ENCODE measurements around the gene HACD3. TPM values are rescaled to one million over a fixed set of nuclear protein-coding genes. Genes with fewer than 3 reads are reported as not detected.

Gene HACD3
- total and polyA plus RNA-seq, 9 of the 15 experiments (the other 6 are each of a cell fraction or from before 2014, with no cell fraction given), result 48.1 to 117 (median 72.8) TPM

DNA sequence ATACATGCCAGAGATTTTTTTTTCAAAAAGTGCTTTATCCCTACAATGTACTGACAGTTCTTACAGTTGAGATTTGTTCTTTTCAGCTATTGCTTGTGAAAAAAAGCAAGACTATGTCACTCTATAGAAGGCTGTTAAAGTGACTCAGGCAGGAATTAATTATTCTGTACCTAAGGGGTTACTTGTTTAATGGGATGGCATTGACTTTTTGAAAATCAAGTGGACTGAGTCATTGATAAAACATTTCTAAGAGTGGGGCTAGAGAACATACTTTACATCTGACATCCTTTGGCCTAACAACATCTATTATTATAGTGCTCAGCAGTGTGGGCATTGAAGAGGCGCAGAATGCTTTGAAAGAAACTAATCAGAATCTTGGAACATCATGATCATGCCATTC lies 46.4 kb downstream of the HACD3 start (continued):
- TF ChIP-seq, protein P1, sequence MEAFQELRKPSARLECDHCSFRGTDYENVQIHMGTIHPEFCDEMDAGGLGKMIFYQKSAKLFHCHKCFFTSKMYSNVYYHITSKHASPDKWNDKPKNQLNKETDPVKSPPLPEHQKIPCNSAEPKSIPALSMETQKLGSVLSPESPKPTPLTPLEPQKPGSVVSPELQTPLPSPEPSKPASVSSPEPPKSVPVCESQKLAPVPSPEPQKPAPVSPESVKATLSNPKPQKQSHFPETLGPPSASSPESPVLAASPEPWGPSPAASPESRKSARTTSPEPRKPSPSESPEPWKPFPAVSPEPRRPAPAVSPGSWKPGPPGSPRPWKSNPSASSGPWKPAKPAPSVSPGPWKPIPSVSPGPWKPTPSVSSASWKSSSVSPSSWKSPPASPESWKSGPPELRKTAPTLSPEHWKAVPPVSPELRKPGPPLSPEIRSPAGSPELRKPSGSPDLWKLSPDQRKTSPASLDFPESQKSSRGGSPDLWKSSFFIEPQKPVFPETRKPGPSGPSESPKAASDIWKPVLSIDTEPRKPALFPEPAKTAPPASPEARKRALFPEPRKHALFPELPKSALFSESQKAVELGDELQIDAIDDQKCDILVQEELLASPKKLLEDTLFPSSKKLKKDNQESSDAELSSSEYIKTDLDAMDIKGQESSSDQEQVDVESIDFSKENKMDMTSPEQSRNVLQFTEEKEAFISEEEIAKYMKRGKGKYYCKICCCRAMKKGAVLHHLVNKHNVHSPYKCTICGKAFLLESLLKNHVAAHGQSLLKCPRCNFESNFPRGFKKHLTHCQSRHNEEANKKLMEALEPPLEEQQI (IDR thresholded peaks at IDR 0.05), result no peak
- TF ChIP-seq, protein P2, sequence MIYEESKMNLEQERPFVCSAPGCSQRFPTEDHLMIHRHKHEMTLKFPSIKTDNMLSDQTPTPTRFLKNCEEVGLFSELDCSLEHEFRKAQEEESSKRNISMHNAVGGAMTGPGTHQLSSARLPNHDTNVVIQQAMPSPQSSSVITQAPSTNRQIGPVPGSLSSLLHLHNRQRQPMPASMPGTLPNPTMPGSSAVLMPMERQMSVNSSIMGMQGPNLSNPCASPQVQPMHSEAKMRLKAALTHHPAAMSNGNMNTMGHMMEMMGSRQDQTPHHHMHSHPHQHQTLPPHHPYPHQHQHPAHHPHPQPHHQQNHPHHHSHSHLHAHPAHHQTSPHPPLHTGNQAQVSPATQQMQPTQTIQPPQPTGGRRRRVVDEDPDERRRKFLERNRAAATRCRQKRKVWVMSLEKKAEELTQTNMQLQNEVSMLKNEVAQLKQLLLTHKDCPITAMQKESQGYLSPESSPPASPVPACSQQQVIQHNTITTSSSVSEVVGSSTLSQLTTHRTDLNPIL (CRISPR knock-in tag; IDR thresholded peaks at IDR 0.05), result no peak

GRCh38 chr15:65577129-65577996 lies 47.1 kb downstream of the HACD3 start:
- intact Hi-C loops (cut with micrococcal nuclease), result loop anchor here (10.0 kb wide), 1 partner anchor 173 kb away; no protein-coding TSS in a partner anchor
- WGBS (ENCODE audit: insufficient coverage, low coverage, missing lambda C conversion rate), result 79% methylated on average over 6 of the region's 6 CpGs
- H3K27me3 ChIP-seq (ENCODE audit: control insufficient read depth in 2 of 2, insufficient read depth in 2 of 2, low read length in 2 of 2), result no peaks in the 10 kb centered on the region

More at GRCh38 chr15:65577129-65577996, 47.1 kb downstream of the HACD3 start:
- no peak overlapping the region for H2AFZ ChIP-seq (ENCODE audit: low read depth, low read length)
- H3K9me1 ChIP-seq (ENCODE audit: control insufficient read depth, insufficient read depth, low read length), result no peaks in the 10 kb centered on the region
- no peak overlapping the region for H3K4me2 ChIP-seq (ENCODE audit: insufficient read depth, low read length)
- H3K36me3 ChIP-seq (ENCODE audit: control insufficient read depth, insufficient read depth, low read length), result peaks cover 85% of the 10 kb centered on the region
- ATAC-seq, result peak; percentile 60
- H3K9me3 ChIP-seq (replicated peaks; ENCODE audit: control insufficient read depth, insufficient read depth, low read depth, low read length), result no peaks in the 10 kb centered on the region
- H3K4me3 ChIP-seq, result no peak overlapping the region
- no peak for TF ChIP-seq ELF2 (CRISPR knock-in tag; IDR thresholded peaks at IDR 0.05)
- TF ChIP-seq EP300 (IDR thresholded peaks at IDR 0.05; ENCODE audit: low read length), result no peak
- TF ChIP-seq POLR2B (IDR thresholded peaks at IDR 0.05; ENCODE audit: low read depth, partially characterized antibody), result peak; percentile 78
- TF ChIP-seq POLR2AphosphoS5 (IDR thresholded peaks at IDR 0.05; ENCODE audit: control insufficient read depth, insufficient read depth, low read depth, low read length), result peak; percentile 59
- peak; percentile 68 for TF ChIP-seq SUPT5H (IDR thresholded peaks at IDR 0.05)
- no peak for TF ChIP-seq AFF1 (IDR thresholded peaks at IDR 0.05; ENCODE audit: low read depth in 1 of 2, partially characterized antibody in 2 of 2)
- TF ChIP-seq POLR2A (conservative IDR thresholded peaks at IDR 0.05), result peak; percentile 71
- DNase-seq (ENCODE audit: extremely low read depth in 1 of 4, low spot score in 3 of 4), result no peak
- no peaks in the 10 kb centered on the region for H4K20me1 ChIP-seq (replicated peaks; ENCODE audit: control insufficient read depth, insufficient read depth, low read length)
- H3K79me2 ChIP-seq (ENCODE audit: control insufficient read depth, insufficient read depth, low read length), result no peaks in the 10 kb centered on the region
- POLR2A ChIA-PET, result interaction anchor here (0.7 to 1.3 kb wide), 2 partner anchors 10 to 1066 kb away, joined by 3 read pairs; no protein-coding TSS in a partner anchor
- FAIRE-seq, result no peak
- BruUV-seq (replicated peaks), result TSS peak; percentile 71
- CTCF ChIA-PET (ENCODE audit: low intra/inter-chr PET ratio), result no interaction called here
- H3K4me1 ChIP-seq (replicated peaks in 1 of 2; ENCODE audit: control insufficient read depth in 2 of 2, insufficient read depth in 2 of 2, low read length in 2 of 2), result no peaks in the 10 kb centered on the region
- H3K9ac ChIP-seq (ENCODE audit: insufficient read depth in 1 of 2, low read depth in 2 of 2, low read length in 2 of 2), result no peak overlapping the region
- H3K27ac ChIP-seq (ENCODE audit: extremely low read depth, low read depth, low read length), result no peak overlapping the region
- in situ Hi-C loops (cut with MboI), result no loop called here

Data from K562 (cell line).